Embryonic facial prominence (tissue), 1 donor: ENCODE measurements around the gene RNF149.
"Not testable (repeated sequence)": the region's sequence is repeated elsewhere in the genome, so short reads cannot be mapped to it uniquely, and the experiment has no call there.

ENCODE experiments used
- DNase-seq: peaks from one replicate; pipeline ENCODE4 v3.0.0-alpha.2; 2016; ENCODE audit errors: extremely low spot score

The RNF149 gene

GRCh38 chr2:101308432-101309210, at the start of gene RNF149:
Gene RNF149 (minus strand): TSS chr2:101308701. CDS start chr2:101308588, 113 bp downstream.
- DNase-seq, result peak; percentile 65

GRCh38 chr2:101357376-101357775, 48.9 kb upstream of the RNF149 start:
- no peak for DNase-seq

GRCh38 chr2:101356521-101356920, 48.0 kb upstream of the RNF149 start:
- no peak for DNase-seq

- DNase-seq, result no peak
Measured at GRCh38 chr2:101356055-101356454, 47.6 kb upstream of the RNF149 start.

- no peak for DNase-seq
Measured at GRCh38 chr2:101355401-101356054, 47.0 kb upstream of the RNF149 start.

- DNase-seq, result no peak
Measured at GRCh38 chr2:101354420-101355311, 46.2 kb upstream of the RNF149 start.

GRCh38 chr2:101352631-101353030, 44.1 kb upstream of the RNF149 start:
- DNase-seq, result not testable (repeated sequence)

- DNase-seq, result no peak
Measured at GRCh38 chr2:101351207-101351606, 42.7 kb upstream of the RNF149 start.

- no peak for DNase-seq
Measured at GRCh38 chr2:101349893-101350662, 41.6 kb upstream of the RNF149 start.

GRCh38 chr2:101348883-101349282, 40.4 kb upstream of the RNF149 start:
- no peak for DNase-seq

GRCh38 chr2:101346909-101347308, 38.4 kb upstream of the RNF149 start:
- no peak for DNase-seq

GRCh38 chr2:101344137-101344536, 35.6 kb upstream of the RNF149 start:
- DNase-seq, result no peak

- no peak for DNase-seq
Measured at GRCh38 chr2:101342625-101343008, 34.1 kb upstream of the RNF149 start.

- DNase-seq, result no peak
Measured at GRCh38 chr2:101341901-101342624, 33.6 kb upstream of the RNF149 start.

- no peak for DNase-seq
Measured at GRCh38 chr2:101341421-101341820, 32.9 kb upstream of the RNF149 start.

- DNase-seq, result no peak
Measured at GRCh38 chr2:101340141-101340551, 31.6 kb upstream of the RNF149 start.

- DNase-seq, result no peak
Measured at GRCh38 chr2:101339266-101339880, 30.9 kb upstream of the RNF149 start.

- DNase-seq, result no peak
Measured at GRCh38 chr2:101337877-101338276, 29.4 kb upstream of the RNF149 start.

- no peak for DNase-seq
Measured at GRCh38 chr2:101332885-101333766, 24.6 kb upstream of the RNF149 start.
